ENCODE results near the gene LGR5.

Gene LGR5

DNA sequence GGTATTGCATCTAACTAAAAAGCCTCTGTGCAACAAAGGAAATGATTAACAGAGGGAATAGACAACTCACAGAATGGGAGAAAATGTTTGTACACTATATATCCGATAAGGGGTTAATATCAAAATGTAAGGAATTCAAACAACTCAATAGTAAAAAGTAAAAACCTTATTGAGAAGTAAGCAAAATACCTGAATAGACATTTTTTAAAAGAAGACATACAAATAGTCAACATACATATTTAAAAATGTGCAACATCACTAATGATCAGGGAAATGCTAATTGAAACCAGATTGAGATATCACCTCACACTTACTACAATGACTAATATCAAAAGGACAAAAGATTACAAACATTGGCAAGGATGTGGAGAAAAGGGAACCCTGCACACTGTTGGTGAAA is 31.9 kb upstream of the LGR5 start:
- no peaks in the 10 kb centered on the region for H3K36me3 ChIP-seq (ENCODE audit: insufficient read depth, insufficient read length, low read length)
- no peaks in the 10 kb centered on the region for H3K4me1 ChIP-seq (ENCODE audit: insufficient read depth, insufficient read length)
- peaks cover 12% of the 10 kb centered on the region for H3K9me3 ChIP-seq (ENCODE audit: insufficient read depth, low read length)
- TF ChIP-seq YY1 (IDR thresholded peaks at IDR 0.05; ENCODE audit: insufficient read depth, insufficient read length) (no peak), SUZ12 (IDR thresholded peaks at IDR 0.05; ENCODE audit: extremely low read depth, insufficient read depth, insufficient read length) (no peak), ZNF274 (IDR thresholded peaks at IDR 0.05; ENCODE audit: low read depth, low read length) (no peak)
- H3K4me3 ChIP-seq (ENCODE audit: insufficient read length, low read depth): no peak overlapping the region
- DNase-seq (ENCODE audit: low read depth, low spot score): no peak
- H3K9ac ChIP-seq (ENCODE audit: insufficient read length, low read depth): no peak overlapping the region
- H3K27me3 ChIP-seq (ENCODE audit: insufficient read depth, insufficient read length): no peaks in the 10 kb centered on the region

DNA sequence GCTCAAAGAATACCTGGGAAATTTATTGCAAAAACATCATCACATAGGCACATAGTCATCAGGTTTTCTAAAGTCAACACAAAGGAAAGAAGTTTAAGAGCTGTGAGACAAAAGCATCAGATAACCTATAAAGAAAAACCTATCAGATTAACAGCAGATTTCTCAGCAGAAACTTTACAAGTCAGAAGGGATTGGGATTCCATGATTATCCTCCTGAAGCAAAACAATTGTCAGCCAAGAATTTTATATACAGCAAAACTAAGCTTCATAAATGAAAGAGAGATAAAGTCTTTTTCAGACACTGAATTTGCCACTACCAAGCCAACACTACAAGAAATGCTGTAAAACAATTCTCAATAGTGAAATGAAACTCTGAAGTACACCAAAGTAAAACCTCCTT is 28.8 kb upstream of the LGR5 start:
- H3K4me3 ChIP-seq (ENCODE audit: insufficient read length, low read depth): no peak overlapping the region
- peaks cover 12% of the 10 kb centered on the region; the same call in 1 of the 2 replicates for H3K9me3 ChIP-seq (ENCODE audit: insufficient read depth, low read length)
- H3K9ac ChIP-seq (ENCODE audit: insufficient read length, low read depth): no peak overlapping the region
- H3K36me3 ChIP-seq (ENCODE audit: insufficient read depth, insufficient read length, low read length): no peaks in the 10 kb centered on the region
- no peaks in the 10 kb centered on the region for H3K4me1 ChIP-seq (ENCODE audit: insufficient read depth, insufficient read length)
- no peaks in the 10 kb centered on the region for H3K27me3 ChIP-seq (ENCODE audit: insufficient read depth, insufficient read length)
- no peak for TF ChIP-seq YY1 (IDR thresholded peaks at IDR 0.05; ENCODE audit: insufficient read depth, insufficient read length)
- no peak for TF ChIP-seq ZNF274 (IDR thresholded peaks at IDR 0.05; ENCODE audit: low read depth, low read length)
- no peak for TF ChIP-seq SUZ12 (IDR thresholded peaks at IDR 0.05; ENCODE audit: extremely low read depth, insufficient read depth, insufficient read length)
- DNase-seq (ENCODE audit: low read depth, low spot score): no peak

GRCh38 chr12:71411635-71412034 is 28.0 kb upstream of the LGR5 start:
- DNase-seq (ENCODE audit: low read depth, low spot score): no peak
- H3K27me3 ChIP-seq (ENCODE audit: insufficient read depth, insufficient read length): no peaks in the 10 kb centered on the region
- TF ChIP-seq ZNF274 (IDR thresholded peaks at IDR 0.05; ENCODE audit: low read depth, low read length) (no peak), SUZ12 (IDR thresholded peaks at IDR 0.05; ENCODE audit: extremely low read depth, insufficient read depth, insufficient read length) (no peak), YY1 (IDR thresholded peaks at IDR 0.05; ENCODE audit: insufficient read depth, insufficient read length) (no peak)
- H3K4me3 ChIP-seq (ENCODE audit: insufficient read length, low read depth): no peak overlapping the region
- H3K9ac ChIP-seq (ENCODE audit: insufficient read length, low read depth): no peak overlapping the region
- H3K4me1 ChIP-seq (ENCODE audit: insufficient read depth, insufficient read length): no peaks in the 10 kb centered on the region
- no peaks in the 10 kb centered on the region for H3K36me3 ChIP-seq (ENCODE audit: insufficient read depth, insufficient read length, low read length)
- peaks cover 12% of the 10 kb centered on the region; the same call in 1 of the 2 replicates for H3K9me3 ChIP-seq (ENCODE audit: insufficient read depth, low read length)

GRCh38 chr12:71415336-71416231 is 24.0 kb upstream of the LGR5 start:
- H3K36me3 ChIP-seq (ENCODE audit: insufficient read depth, insufficient read length, low read length): no peaks in the 10 kb centered on the region
- peaks cover 15% of the 10 kb centered on the region; the same call in 1 of the 2 replicates for H3K9me3 ChIP-seq (ENCODE audit: insufficient read depth, low read length)
- H3K9ac ChIP-seq (ENCODE audit: insufficient read length, low read depth): no peak overlapping the region
- H3K4me1 ChIP-seq (ENCODE audit: insufficient read depth, insufficient read length): no peaks in the 10 kb centered on the region
- peak; percentile 58 for DNase-seq (ENCODE audit: low read depth, low spot score)
- no peaks in the 10 kb centered on the region for H3K27me3 ChIP-seq (ENCODE audit: insufficient read depth, insufficient read length)
- no peak overlapping the region for H3K4me3 ChIP-seq (ENCODE audit: insufficient read length, low read depth)
- no peak for TF ChIP-seq ZNF274 (IDR thresholded peaks at IDR 0.05; ENCODE audit: low read depth, low read length)
- no peak for TF ChIP-seq YY1 (IDR thresholded peaks at IDR 0.05; ENCODE audit: insufficient read depth, insufficient read length)
- TF ChIP-seq SUZ12 (IDR thresholded peaks at IDR 0.05; ENCODE audit: extremely low read depth, insufficient read depth, insufficient read length): no peak

GRCh38 chr12:71417181-71417580 is 22.4 kb upstream of the LGR5 start:
- Histone ChIP-seq H3K9ac (ENCODE audit: insufficient read length, low read depth) (no peak overlapping the region), H3K9me3 (ENCODE audit: insufficient read depth, low read length) (peaks cover 13% of the 10 kb centered on the region; the same call in 1 of the 2 replicates), H3K4me3 (ENCODE audit: insufficient read length, low read depth) (no peak overlapping the region), H3K27me3 (ENCODE audit: insufficient read depth, insufficient read length) (no peaks in the 10 kb centered on the region), H3K4me1 (ENCODE audit: insufficient read depth, insufficient read length) (no peaks in the 10 kb centered on the region), H3K36me3 (ENCODE audit: insufficient read depth, insufficient read length, low read length) (no peaks in the 10 kb centered on the region)
- no peak for TF ChIP-seq ZNF274 (IDR thresholded peaks at IDR 0.05; ENCODE audit: low read depth, low read length)
- TF ChIP-seq SUZ12 (IDR thresholded peaks at IDR 0.05; ENCODE audit: extremely low read depth, insufficient read depth, insufficient read length): no peak
- DNase-seq (ENCODE audit: low read depth, low spot score): no peak

DNA sequence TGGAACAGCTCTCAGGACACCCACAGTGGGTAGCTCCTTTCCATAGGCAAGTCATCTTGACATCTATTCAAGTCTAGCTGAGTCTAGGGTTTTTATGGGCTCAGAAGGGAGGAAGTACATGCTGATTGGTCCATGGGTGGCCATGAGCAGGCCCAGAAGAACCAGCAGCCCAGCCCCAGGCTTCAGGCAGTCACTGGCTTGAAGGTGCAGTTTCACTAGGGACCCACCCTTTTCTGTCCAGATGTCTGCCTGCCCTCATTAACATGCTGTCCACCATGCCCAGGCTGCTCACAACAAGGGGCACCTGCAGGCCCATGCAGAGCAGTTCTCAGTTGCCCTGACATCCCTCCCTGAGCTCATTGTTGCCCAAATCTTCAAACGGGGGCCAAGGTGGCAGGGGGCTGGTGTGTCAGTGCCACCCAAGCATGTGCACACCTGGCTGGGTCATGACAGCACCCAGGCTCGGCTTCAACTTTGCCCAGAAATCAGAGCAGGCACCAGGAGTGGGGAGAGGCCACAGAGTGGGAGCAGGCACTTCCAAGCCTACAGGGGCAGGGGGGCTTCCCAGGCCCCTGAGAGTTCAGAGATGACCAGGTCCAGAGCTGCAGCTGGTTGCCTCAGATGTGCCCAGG is 18.7 kb upstream of the LGR5 start:
- DNase-seq (ENCODE audit: low read depth, low spot score): no peak
- TF ChIP-seq ZNF274 (IDR thresholded peaks at IDR 0.05; ENCODE audit: low read depth, low read length): no peak
- no peak for TF ChIP-seq SUZ12 (IDR thresholded peaks at IDR 0.05; ENCODE audit: extremely low read depth, insufficient read depth, insufficient read length)
- no peak for TF ChIP-seq YY1 (IDR thresholded peaks at IDR 0.05; ENCODE audit: insufficient read depth, insufficient read length)
- Histone ChIP-seq H3K27me3 (ENCODE audit: insufficient read depth, insufficient read length) (no peaks in the 10 kb centered on the region), H3K4me3 (ENCODE audit: insufficient read length, low read depth) (no peak overlapping the region), H3K4me1 (ENCODE audit: insufficient read depth, insufficient read length) (no peaks in the 10 kb centered on the region), H3K9ac (ENCODE audit: insufficient read length, low read depth) (no peak overlapping the region), H3K9me3 (ENCODE audit: insufficient read depth, low read length) (peaks cover 13% of the 10 kb centered on the region; the same call in 1 of the 2 replicates), H3K36me3 (ENCODE audit: insufficient read depth, insufficient read length, low read length) (no peaks in the 10 kb centered on the region)

All from NT2/D1 (cell line).